Measurements from ENCODE around the gene SUN5.

SUN5 gene

DNA sequence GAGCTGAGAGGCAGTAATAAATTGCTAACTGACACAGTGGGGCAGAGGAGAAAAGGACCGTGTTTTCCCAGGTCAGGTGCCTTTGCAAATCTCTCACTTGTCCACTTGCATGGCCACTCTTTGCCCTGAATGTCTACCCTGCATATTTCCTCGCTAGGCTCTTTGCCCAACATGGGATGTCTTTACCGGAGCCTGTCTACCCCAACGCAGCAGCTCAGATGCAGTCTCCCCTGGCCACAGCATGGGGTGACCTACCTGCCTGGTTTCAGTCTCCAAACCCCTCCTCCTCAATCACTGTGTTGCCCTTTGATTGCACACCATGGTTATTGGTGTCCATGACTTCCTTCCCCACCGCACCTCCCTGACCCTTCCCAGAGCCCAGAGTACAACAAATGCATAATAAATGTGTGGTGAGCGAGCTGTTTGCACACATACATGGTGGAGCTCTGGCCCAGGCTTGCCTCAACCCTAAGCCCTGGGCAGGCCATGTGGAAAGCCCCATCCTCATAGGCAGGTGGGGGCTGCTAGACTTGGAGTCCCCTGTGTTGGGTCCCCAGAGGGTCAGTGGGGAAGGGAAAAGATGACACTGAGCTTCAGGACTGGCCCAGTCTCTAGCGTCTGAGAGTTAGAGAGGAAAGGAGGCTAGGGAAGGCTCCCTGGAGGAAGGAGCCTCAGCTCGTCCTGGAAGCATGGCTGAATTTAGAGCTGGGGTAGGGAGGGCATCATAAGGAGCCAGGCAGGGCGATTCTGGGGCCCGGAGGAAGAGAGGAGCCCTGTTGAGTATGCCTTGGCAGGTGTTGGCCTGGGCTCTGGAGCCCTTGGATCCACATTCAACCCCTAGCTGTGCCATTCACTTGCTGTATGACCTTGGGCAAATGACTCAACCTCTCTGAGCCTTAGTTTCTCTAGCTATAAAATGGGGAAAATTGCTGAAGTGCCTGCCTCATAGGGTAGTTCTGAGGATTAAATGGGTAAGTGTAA, 22.8 kb upstream of the SUN5 start:
- TF ChIP-seq TCF12 (IDR thresholded peaks at IDR 0.05; ENCODE audit: low read depth) (no peak), FOXM1 (IDR thresholded peaks at IDR 0.05; ENCODE audit: borderline replicate concordance, low read depth) (no peak), TAF1 (IDR thresholded peaks at IDR 0.05; ENCODE audit: low read depth) (no peak), YY1 (IDR thresholded peaks at IDR 0.05; ENCODE audit: low read depth) (no peak), TEAD4 (IDR thresholded peaks at IDR 0.05) (no peak), EGR1 (IDR thresholded peaks at IDR 0.05) (no peak), EP300 (IDR thresholded peaks at IDR 0.05; ENCODE audit: borderline replicate concordance) (no peak), CEBPB (IDR thresholded peaks at IDR 0.05) (no peak), ZBTB7A (IDR thresholded peaks at IDR 0.05; ENCODE audit: low read depth) (no peak), NFIC (IDR thresholded peaks at IDR 0.05) (no peak), RAD21 (IDR thresholded peaks at IDR 0.05; ENCODE audit: low read depth) (no peak)
- TF ChIP-seq, protein P1, sequence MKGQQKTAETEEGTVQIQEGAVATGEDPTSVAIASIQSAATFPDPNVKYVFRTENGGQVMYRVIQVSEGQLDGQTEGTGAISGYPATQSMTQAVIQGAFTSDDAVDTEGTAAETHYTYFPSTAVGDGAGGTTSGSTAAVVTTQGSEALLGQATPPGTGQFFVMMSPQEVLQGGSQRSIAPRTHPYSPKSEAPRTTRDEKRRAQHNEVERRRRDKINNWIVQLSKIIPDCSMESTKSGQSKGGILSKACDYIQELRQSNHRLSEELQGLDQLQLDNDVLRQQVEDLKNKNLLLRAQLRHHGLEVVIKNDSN (IDR thresholded peaks at IDR 0.05), result no peak
- TF ChIP-seq, protein P2, sequence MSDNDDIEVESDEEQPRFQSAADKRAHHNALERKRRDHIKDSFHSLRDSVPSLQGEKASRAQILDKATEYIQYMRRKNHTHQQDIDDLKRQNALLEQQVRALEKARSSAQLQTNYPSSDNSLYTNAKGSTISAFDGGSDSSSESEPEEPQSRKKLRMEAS (IDR thresholded peaks at IDR 0.05), result no peak
- TF ChIP-seq, protein P3, sequence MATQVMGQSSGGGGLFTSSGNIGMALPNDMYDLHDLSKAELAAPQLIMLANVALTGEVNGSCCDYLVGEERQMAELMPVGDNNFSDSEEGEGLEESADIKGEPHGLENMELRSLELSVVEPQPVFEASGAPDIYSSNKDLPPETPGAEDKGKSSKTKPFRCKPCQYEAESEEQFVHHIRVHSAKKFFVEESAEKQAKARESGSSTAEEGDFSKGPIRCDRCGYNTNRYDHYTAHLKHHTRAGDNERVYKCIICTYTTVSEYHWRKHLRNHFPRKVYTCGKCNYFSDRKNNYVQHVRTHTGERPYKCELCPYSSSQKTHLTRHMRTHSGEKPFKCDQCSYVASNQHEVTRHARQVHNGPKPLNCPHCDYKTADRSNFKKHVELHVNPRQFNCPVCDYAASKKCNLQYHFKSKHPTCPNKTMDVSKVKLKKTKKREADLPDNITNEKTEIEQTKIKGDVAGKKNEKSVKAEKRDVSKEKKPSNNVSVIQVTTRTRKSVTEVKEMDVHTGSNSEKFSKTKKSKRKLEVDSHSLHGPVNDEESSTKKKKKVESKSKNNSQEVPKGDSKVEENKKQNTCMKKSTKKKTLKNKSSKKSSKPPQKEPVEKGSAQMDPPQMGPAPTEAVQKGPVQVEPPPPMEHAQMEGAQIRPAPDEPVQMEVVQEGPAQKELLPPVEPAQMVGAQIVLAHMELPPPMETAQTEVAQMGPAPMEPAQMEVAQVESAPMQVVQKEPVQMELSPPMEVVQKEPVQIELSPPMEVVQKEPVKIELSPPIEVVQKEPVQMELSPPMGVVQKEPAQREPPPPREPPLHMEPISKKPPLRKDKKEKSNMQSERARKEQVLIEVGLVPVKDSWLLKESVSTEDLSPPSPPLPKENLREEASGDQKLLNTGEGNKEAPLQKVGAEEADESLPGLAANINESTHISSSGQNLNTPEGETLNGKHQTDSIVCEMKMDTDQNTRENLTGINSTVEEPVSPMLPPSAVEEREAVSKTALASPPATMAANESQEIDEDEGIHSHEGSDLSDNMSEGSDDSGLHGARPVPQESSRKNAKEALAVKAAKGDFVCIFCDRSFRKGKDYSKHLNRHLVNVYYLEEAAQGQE (IDR thresholded peaks at IDR 0.05; ENCODE audit: low read depth), result no peak

DNA sequence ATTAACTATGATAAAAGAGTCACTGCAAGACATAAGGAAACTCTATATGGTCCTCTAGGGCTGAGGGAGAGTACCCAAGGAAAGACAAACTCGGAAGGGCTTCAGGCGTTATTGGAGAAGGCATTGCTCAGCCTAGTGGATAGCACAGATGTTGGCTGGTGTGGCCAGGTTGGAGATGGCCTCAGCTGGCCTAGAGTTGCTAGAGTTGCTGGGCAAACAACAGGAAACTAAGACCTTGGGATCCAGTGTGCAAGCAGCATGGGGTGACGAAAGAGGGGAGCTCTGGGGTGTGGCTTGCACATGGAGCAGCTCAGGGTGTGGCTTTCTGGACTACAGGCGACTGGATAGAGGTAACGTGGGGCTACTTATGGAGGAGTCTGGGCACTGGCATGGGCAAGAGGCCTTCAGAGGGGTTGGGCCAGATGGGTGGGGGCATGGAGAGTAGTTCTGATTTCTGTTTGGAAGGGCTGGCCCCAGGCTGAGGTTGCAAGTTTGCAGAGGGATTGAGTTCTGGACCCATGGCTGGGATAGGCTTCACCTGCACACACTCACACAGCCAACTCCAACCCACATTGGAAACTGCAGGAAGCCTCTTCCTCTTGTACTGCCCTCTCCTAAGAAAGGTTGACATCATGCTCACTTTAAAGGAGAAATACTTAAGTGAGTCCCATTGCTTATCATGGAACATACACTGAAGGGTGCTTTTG, 22.0 kb upstream of the SUN5 start:
- no peak for TF ChIP-seq RAD21 (IDR thresholded peaks at IDR 0.05; ENCODE audit: low read depth)
- TF ChIP-seq TAF1 (IDR thresholded peaks at IDR 0.05; ENCODE audit: low read depth), result no peak
- no peak for TF ChIP-seq CEBPB (IDR thresholded peaks at IDR 0.05)
- no peak for TF ChIP-seq NFIC (IDR thresholded peaks at IDR 0.05)
- TF ChIP-seq ZBTB7A (IDR thresholded peaks at IDR 0.05; ENCODE audit: low read depth), result no peak
- TF ChIP-seq, protein P1 (IDR thresholded peaks at IDR 0.05), result no peak
- TF ChIP-seq TCF12 (IDR thresholded peaks at IDR 0.05; ENCODE audit: low read depth), result no peak
- no peak for TF ChIP-seq CREB1 (IDR thresholded peaks at IDR 0.05; ENCODE audit: low read depth)
- no peak for TF ChIP-seq TEAD4 (IDR thresholded peaks at IDR 0.05)
- TF ChIP-seq, protein P3 (IDR thresholded peaks at IDR 0.05; ENCODE audit: low read depth), result no peak
- TF ChIP-seq YY1 (IDR thresholded peaks at IDR 0.05; ENCODE audit: low read depth), result no peak
- TF ChIP-seq EGR1 (IDR thresholded peaks at IDR 0.05), result no peak
- TF ChIP-seq EP300 (IDR thresholded peaks at IDR 0.05; ENCODE audit: borderline replicate concordance), result no peak
- TF ChIP-seq, protein P2 (IDR thresholded peaks at IDR 0.05), result no peak

DNA sequence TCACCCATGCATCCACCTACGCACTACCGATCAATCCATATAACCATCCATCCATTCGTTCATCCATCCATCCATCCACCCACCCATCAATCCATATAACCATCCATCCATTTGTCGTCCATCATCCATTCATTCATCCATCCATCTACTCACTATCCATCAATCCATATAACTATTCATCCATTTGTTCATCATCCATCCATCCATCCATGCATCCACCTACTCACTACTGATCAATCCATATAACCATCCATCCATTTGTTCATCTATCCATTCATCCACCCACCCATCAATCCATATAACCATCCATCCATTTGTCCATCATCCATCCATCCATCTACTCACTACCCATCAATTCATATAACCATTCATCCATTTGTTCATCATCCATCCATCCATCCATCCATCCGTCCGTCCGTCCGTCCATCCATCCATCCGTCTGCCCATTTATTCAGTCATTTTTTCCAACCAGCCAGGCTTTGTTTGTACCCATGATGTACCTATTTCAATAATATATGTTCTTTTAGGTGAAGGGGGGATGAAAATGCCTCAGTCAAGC, 21.2 kb upstream of the SUN5 start:
- TF ChIP-seq TAF1 (IDR thresholded peaks at IDR 0.05; ENCODE audit: low read depth) (no peak), TCF12 (IDR thresholded peaks at IDR 0.05; ENCODE audit: low read depth) (no peak), TEAD4 (IDR thresholded peaks at IDR 0.05) (no peak), NFIC (IDR thresholded peaks at IDR 0.05) (no peak), EP300 (IDR thresholded peaks at IDR 0.05; ENCODE audit: borderline replicate concordance) (no peak), EGR1 (IDR thresholded peaks at IDR 0.05) (no peak), CEBPB (IDR thresholded peaks at IDR 0.05) (no peak), ZBTB7A (IDR thresholded peaks at IDR 0.05; ENCODE audit: low read depth) (no peak)
- TF ChIP-seq, protein P3 (IDR thresholded peaks at IDR 0.05; ENCODE audit: low read depth), result no peak
- TF ChIP-seq, protein P1 (IDR thresholded peaks at IDR 0.05), result no peak

All from Ishikawa (cell line).